D721Med (cell line): ENCODE data around the gene LGALS13.

Experiments
- DNase-seq: peaks from one replicate; pipeline ENCODE4 v3.0.0; 2011; ENCODE audit warnings: low spot score; ENCODE audit not compliant: insufficient read length
- FAIRE-seq: peaks from 2 replicates; lab custom pipeline; 2011; peaks lifted over from hg19 to GRCh38; lab: Jason Lieb, UNC
- TF ChIP-seq, protein P1 (sequence below): IDR thresholded peaks from 2 replicates; pipeline ENCODE4 v1.5.1; 2012; ENCODE audit warnings: mild to moderate bottlenecking, control low read depth; ENCODE audit not compliant: insufficient read depth; ENCODE audit errors: missing control alignments

Gene LGALS13, protein sequence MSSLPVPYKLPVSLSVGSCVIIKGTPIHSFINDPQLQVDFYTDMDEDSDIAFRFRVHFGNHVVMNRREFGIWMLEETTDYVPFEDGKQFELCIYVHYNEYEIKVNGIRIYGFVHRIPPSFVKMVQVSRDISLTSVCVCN

DNA sequence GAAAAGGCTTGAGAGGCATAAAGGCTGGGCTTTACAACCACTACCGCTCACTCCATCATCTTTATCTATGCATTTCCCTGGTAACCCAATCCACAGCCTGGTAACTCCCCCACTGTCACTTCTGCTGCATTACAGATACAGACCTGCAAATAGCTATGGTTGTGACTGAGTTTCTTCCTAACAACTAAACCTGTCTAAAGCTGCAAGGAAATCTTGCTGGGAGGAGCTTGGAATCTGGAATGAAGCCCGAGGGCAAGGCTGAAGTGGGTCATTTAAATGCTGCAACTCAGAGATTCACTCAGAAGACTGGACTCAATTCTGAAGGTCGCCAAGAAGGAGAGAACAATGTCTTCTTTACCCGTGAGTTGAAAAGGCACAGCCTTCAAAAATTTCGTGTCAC is at the start of gene LGALS13:
Gene LGALS13 (plus strand): TSS at position 301 of the 400 bp plus-strand sequence. CDS start 45 bp downstream, at position 346.
- FAIRE-seq, result no peak
- TF ChIP-seq, protein P1, sequence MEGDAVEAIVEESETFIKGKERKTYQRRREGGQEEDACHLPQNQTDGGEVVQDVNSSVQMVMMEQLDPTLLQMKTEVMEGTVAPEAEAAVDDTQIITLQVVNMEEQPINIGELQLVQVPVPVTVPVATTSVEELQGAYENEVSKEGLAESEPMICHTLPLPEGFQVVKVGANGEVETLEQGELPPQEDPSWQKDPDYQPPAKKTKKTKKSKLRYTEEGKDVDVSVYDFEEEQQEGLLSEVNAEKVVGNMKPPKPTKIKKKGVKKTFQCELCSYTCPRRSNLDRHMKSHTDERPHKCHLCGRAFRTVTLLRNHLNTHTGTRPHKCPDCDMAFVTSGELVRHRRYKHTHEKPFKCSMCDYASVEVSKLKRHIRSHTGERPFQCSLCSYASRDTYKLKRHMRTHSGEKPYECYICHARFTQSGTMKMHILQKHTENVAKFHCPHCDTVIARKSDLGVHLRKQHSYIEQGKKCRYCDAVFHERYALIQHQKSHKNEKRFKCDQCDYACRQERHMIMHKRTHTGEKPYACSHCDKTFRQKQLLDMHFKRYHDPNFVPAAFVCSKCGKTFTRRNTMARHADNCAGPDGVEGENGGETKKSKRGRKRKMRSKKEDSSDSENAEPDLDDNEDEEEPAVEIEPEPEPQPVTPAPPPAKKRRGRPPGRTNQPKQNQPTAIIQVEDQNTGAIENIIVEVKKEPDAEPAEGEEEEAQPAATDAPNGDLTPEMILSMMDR, result no peak
- no peak for DNase-seq

- DNase-seq, result no peak
- TF ChIP-seq, protein P1, result no peak
- FAIRE-seq, result no peak
Observed at GRCh38 chr19:39553082-39553652, 49.2 kb upstream of the LGALS13 start.

DNA sequence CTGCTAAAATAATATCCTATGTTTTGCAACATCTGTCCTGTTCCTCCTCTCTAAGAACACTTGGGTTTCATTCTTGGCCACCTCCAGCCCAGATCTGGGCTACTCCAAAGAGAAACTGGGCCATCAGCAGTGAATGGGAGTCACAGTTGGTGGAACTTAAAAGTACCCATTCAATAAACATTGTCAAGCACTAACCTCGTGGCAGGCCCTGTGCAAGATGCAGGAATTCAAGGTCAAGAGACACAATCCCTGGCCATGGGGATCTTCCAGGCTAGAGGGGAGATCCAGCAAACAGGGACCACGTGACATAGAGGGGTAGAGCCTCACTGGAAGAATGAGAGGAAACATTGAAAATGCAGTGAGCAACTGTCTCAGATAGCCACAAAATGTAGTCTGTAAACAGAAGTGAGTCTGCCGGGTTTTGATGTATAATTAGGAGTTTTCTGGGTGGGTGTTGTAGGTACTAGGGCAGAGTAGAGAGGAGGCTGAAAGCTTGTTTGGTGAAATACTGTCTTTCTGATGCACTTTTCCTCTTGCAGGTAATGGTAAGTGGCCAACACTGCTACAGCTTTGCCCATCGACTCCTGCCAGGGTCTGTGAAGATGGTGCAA is 47.5 kb upstream of the LGALS13 start:
- TF ChIP-seq, protein P1, result no peak
- no peak for DNase-seq
- no peak for FAIRE-seq

DNA sequence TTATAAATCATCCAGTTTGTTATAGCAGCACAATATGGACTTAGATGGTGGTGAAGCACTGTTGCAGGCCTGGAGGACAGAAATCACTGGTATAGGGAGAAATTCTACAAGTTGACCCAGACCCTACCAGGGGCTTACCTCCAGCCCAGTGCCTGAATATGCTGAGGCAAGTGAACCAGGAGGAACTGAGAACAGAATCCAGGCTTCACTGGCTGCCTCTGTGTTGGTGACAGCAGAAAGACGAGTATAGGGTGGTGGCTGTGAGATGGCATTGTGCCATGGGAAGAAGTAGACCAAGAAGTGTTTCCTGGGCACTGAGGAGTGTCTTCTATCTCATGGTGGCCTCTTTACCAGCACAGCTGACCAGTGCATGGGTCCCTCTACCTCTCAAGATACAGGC is 46.4 kb upstream of the LGALS13 start:
- DNase-seq, result no peak
- FAIRE-seq, result no peak
- TF ChIP-seq, protein P1, result no peak

GRCh38 chr19:39557811-39558623 is 44.3 kb upstream of the LGALS13 start:
- DNase-seq (no peak), FAIRE-seq (no peak)
- TF ChIP-seq, protein P1, result no peak

DNA sequence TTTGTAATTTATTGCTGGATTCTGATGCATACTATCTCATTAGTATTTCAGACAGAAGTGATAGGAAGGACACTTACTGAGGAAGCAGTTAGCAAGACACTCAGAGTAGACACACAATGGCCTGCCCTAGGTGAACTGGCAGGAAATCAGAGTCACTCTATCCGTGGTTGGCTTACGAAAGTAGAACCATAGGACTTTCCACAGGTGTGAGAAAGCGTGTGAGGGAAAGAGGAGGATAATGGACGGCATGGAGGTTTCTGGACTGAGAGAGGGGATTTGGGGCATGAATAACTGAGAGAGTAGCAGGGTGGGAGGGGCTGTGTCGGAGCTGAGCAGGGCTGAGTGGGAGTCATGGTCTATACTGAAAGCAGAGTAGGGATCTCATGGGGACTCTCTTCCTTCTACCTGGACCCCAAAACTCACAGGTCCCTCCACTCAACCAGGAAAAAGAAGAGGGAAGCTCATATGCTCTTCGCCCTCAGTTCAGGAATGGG is 43.7 kb upstream of the LGALS13 start:
- FAIRE-seq (no peak), DNase-seq (no peak)
- TF ChIP-seq, protein P1, result no peak
